GM12891 (cell line): ENCODE measurements around the gene VSIG10L.

Experiments used
- POLR2A ChIP-seq: IDR thresholded peaks from 2 replicates; pipeline ENCODE4 v1.6.1; 2011; ENCODE audit warnings: low read depth, low read length, control low read depth
- TAF1 ChIP-seq: IDR thresholded peaks from 2 replicates; pipeline ENCODE4 v1.6.1; 2011; ENCODE audit warnings: low read depth, low read length, control low read depth

DNA sequence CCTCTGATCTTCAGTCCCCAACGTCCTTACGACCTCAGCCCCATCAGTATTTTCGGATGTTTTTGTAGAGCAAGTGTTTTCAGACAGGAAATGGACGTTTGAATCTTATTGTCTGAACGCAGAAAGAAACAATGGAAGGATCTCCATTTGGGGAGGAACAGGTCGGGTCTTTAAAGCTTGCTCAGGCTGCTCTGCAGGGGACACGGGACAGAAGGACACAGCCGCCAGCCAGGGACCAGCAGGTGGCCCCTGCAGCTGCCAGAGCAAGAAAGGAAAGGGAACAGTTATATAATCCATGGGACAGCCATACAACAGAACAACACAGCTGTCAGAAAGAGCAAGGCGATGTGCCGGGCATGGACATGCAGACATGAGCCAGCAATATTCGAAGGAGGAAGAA lies 49.0 kb downstream of the VSIG10L start:
- TF ChIP-seq POLR2A (no peak), TAF1 (no peak)
